Measurements from ENCODE around the gene CRYAB.
"Not testable (repeated sequence)": the region's sequence is repeated elsewhere in the genome, so short reads cannot be mapped to it uniquely, and the experiment has no call there.

The CRYAB gene

GRCh38 chr11:111906680-111907079 is 4.9 kb downstream of the CRYAB start:
- no peak for DNase-seq

GRCh38 chr11:111905411-111905810 is 6.2 kb downstream of the CRYAB start:
- DNase-seq: no peak

- DNase-seq: no peak
These were observed 24.7 kb downstream of the CRYAB start for GRCh38 chr11:111886844-111887243.

GRCh38 chr11:111886032-111886431 is 25.5 kb downstream of the CRYAB start:
- no peak for DNase-seq

- DNase-seq: not testable (repeated sequence)
These were observed 26.5 kb downstream of the CRYAB start for GRCh38 chr11:111885053-111885452.

GRCh38 chr11:111882202-111882601 is 29.4 kb downstream of the CRYAB start:
- no peak for DNase-seq

- no peak for DNase-seq
These were observed 32.0 kb downstream of the CRYAB start for GRCh38 chr11:111879637-111879960.

- peak; percentile 90 to 96 (median 95) for DNase-seq
These were observed 32.5 kb downstream of the CRYAB start, which contains the start of the genes CFAP68 and FDXACB1 for GRCh38 chr11:111878849-111879636. Gene CFAP68 (plus strand): TSS chr11:111879541. CDS start chr11:111879561, 20 bp downstream. Gene FDXACB1 (minus strand): TSS chr11:111879165. CDS start chr11:111879132, 33 bp downstream.

GRCh38 chr11:111878385-111878848 is 33.2 kb downstream of the CRYAB start:
- no peak for DNase-seq

GRCh38 chr11:111871693-111872161 is 39.8 kb downstream of the CRYAB start:
- no peak for DNase-seq

GRCh38 chr11:111870886-111871692 is 40.5 kb downstream of the CRYAB start, which contains the start of gene ALG9:
Gene ALG9 (minus strand): TSS chr11:111871581. CDS start chr11:111871482, 99 bp downstream.
- DNase-seq: peak; percentile 66 to 90 (median 78)

- no peak for DNase-seq
These were observed 41.1 kb downstream of the CRYAB start for GRCh38 chr11:111870522-111870885.

- DNase-seq: no peak
These were observed 41.5 kb downstream of the CRYAB start for GRCh38 chr11:111870113-111870512.

- DNase-seq: no peak
These were observed 51.3 kb downstream of the CRYAB start for GRCh38 chr11:111860257-111860656.
